Endothelial cell of umbilical vein (primary cell): ENCODE data around the gene ANGPTL2. TPM values are rescaled to one million over a fixed set of nuclear protein-coding genes. Genes with fewer than 3 reads are reported as not detected.

Source experiments
- BruUV-seq: library from RNA; stranded (reverse); fragments of 400-500 nt; replicated peaks from 2 replicates; lab custom pipeline; 2021; lab: Mats Ljungman, UMichigan
- CTCF ChIA-PET: fragments of 300-600, 350-600 bp; sonication (Branson Sonifier 250); formaldehyde crosslinking; loops from one replicate; lab custom pipeline; 2021; ENCODE audit warnings: antibody characterized with exemption, inconsistent platforms; lab: Charles Lee
- POLR2A ChIA-PET: fragments of 300-600, 350-600 bp; sonication (Branson Sonifier 250); formaldehyde crosslinking; loops from one replicate; lab custom pipeline; 2021; ENCODE audit warnings: antibody characterized with exemption, inconsistent platforms; lab: Charles Lee
- DNase-seq: peaks from one replicate; pipeline ENCODE4 v3.0.0-alpha.2; 2011; ENCODE audit warnings: low read depth, low spot score
- FAIRE-seq: peaks from 2 replicates; lab custom pipeline; 2011; peaks lifted over from hg19 to GRCh38; lab: Jason Lieb, UNC
- H2AFZ ChIP-seq: 2 replicates; pipeline ENCODE4 v1.6.0; 2012; ENCODE audit warnings: low read depth, low read length, control low read depth, inconsistent platforms
- H3K27ac ChIP-seq: 2 replicates; pipeline ENCODE4 v1.5.1; 2011; ENCODE audit warnings: low read depth, mild to moderate bottlenecking, control low read depth, low read length, moderate library complexity; ENCODE audit not compliant: insufficient read depth
- H3K27me3 ChIP-seq, 2 experiments: 2 replicates each; pipeline versions ENCODE4 v1.6.0 to v1.6.1; 2011; ENCODE audit warnings: low read length in 2 of 2, mixed read lengths in 1 of 2; ENCODE audit not compliant: control insufficient read depth in 2 of 2, insufficient read depth in 2 of 2
- H3K36me3 ChIP-seq, 2 experiments: 2 replicates in 1 of 2; 3 replicates in 1 of 2; pipeline ENCODE4 v1.5.1; 2011; ENCODE audit warnings: low read length in 2 of 2, mild to moderate bottlenecking in 1 of 2, moderate library complexity in 1 of 2; ENCODE audit not compliant: control insufficient read depth in 2 of 2, insufficient read depth in 2 of 2; ENCODE audit errors: extremely low read depth in 1 of 2
- H3K4me1 ChIP-seq: 3 replicates; pipeline ENCODE4 v1.5.1; 2011; ENCODE audit warnings: mild to moderate bottlenecking, low read length; ENCODE audit not compliant: control insufficient read depth, insufficient read depth; ENCODE audit errors: extremely low read depth
- H3K4me2 ChIP-seq: 2 replicates; pipeline ENCODE4 v1.6.1; 2011; ENCODE audit warnings: low read length, control low read depth, mixed read lengths; ENCODE audit not compliant: insufficient read depth
- H3K4me3 ChIP-seq, 3 experiments: fragments of 200-600 bp in 1 of 3; sonication (generic), shearing (Covaris generic) in 1 of 3; replicated peaks in 1 of 3; 2 replicates each; pipeline ENCODE4 v1.5.1; 2011 to 2016; ENCODE audit warnings: control low read depth in 3 of 3, low read length in 3 of 3, mild to moderate bottlenecking in 2 of 3, inconsistent platforms in 1 of 3, low read depth in 1 of 3, moderate library complexity in 1 of 3; ENCODE audit not compliant: insufficient read depth in 1 of 3
- H3K79me2 ChIP-seq: 2 replicates; pipeline ENCODE4 v1.6.0; 2012; ENCODE audit warnings: low read length, inconsistent platforms; ENCODE audit not compliant: control insufficient read depth, insufficient read depth
- H3K9ac ChIP-seq: replicated peaks from 2 replicates; pipeline ENCODE3; 2011; ENCODE audit warnings: low read length, control low read depth; ENCODE audit not compliant: insufficient read depth; ENCODE audit errors: extremely low read depth
- H3K9me1 ChIP-seq: replicated peaks from 3 replicates; pipeline ENCODE4 v1.6.0; 2011; ENCODE audit warnings: mild to moderate bottlenecking, low read length; ENCODE audit not compliant: control insufficient read depth, insufficient read depth; ENCODE audit errors: extremely low read depth
- H3K9me3 ChIP-seq: replicated peaks from 2 replicates; pipeline ENCODE4 v1.5.1; 2012; ENCODE audit warnings: low read length, inconsistent platforms; ENCODE audit not compliant: control insufficient read depth, insufficient read depth
- H4K20me1 ChIP-seq: replicated peaks from 2 replicates; pipeline ENCODE3; 2011; ENCODE audit warnings: mild to moderate bottlenecking, low read length; ENCODE audit not compliant: control insufficient read depth, insufficient read depth; ENCODE audit errors: extremely low read depth
- CTCF ChIP-seq, 2 donors: IDR thresholded peaks; 1 replicate in 1 of 2; 2 replicates in 1 of 2; pipeline ENCODE4 v1.5.1; 2011; ENCODE audit warnings: low read length in 2 of 2, mild to moderate bottlenecking in 2 of 2, moderate library complexity in 2 of 2, control low read depth in 1 of 2, inconsistent platforms in 1 of 2, low read depth in 1 of 2; ENCODE audit not compliant: insufficient read depth in 1 of 2; ENCODE audit errors: extremely low read depth in 1 of 2
- EZH2 ChIP-seq: IDR thresholded peaks from 2 replicates; pipeline ENCODE4 v1.6.1; 2012; ENCODE audit warnings: borderline replicate concordance, low read depth, mild to moderate bottlenecking, moderate library complexity, low read length, inconsistent platforms; ENCODE audit not compliant: severe bottlenecking
- FOS ChIP-seq: IDR thresholded peaks from 2 replicates; pipeline ENCODE4 v1.6.1; 2011; ENCODE audit warnings: mild to moderate bottlenecking, low read length, moderate library complexity, borderline replicate concordance; ENCODE audit not compliant: insufficient read depth
- GATA2 ChIP-seq: IDR thresholded peaks from 2 replicates; pipeline ENCODE4 v1.7.0; 2011; ENCODE audit warnings: low read depth, mild to moderate bottlenecking, moderate library complexity, mixed read lengths, low read length; ENCODE audit not compliant: insufficient read length, insufficient read depth
- JUN ChIP-seq: IDR thresholded peaks from 2 replicates; pipeline ENCODE4 v1.6.1; 2011; ENCODE audit warnings: borderline replicate concordance, low read depth; ENCODE audit not compliant: insufficient read length, insufficient read depth
- MAX ChIP-seq: IDR thresholded peaks from 2 replicates; pipeline ENCODE4 v1.6.1; 2011; ENCODE audit not compliant: insufficient read depth, insufficient read length
- MYC ChIP-seq: IDR thresholded peaks from one replicate; pipeline ENCODE4 v1.6.1; 2011; ENCODE audit warnings: mild to moderate bottlenecking, low read depth, low read length
- POLR2A ChIP-seq: IDR thresholded peaks from 2 replicates; pipeline ENCODE4 v1.6.1; 2012; ENCODE audit warnings: low read depth, mild to moderate bottlenecking, control low read depth, low read length
- POLR2AphosphoS5 ChIP-seq: IDR thresholded peaks from 2 replicates; pipeline ENCODE4 v1.6.1; 2012; ENCODE audit warnings: low read depth, mild to moderate bottlenecking, control low read depth, low read length, moderate library complexity; ENCODE audit not compliant: insufficient read depth
- dilution Hi-C: fragments of 300-500 bp; cut with MboI; formaldehyde crosslinking; loops from one replicate; pipeline ENCODE4 v1.15.0; 2019; ENCODE audit warnings: low sequenced_read_pairs; ENCODE audit not compliant: extremely low pct_ligation_motif_present
- intact Hi-C: fragments of 100-400 bp; cut with micrococcal nuclease; formaldehyde crosslinking; loops from one replicate; pipeline ENCODE4 v1.10.0; 2022
- polyA plus RNA-seq, 4 experiments: library from polyadenylated mRNA; depleted of rRNA in 3 of 4; stranded (reverse) in 3 of 4; unstranded in 1 of 4; fragments of >200 nt; gene quantifications; 2 replicates each; pipeline versions ENCODE4 v1.2.1 to v1.2.3, GENCODE V29; 2011 to 2012; ENCODE audit warnings: missing spikeins in 1 of 4
- total RNA-seq: library from RNA; stranded (reverse); gene quantifications from 2 replicates; pipeline ENCODE4 v1.2.3, GENCODE V29; 2021

The ANGPTL2 gene
- total and polyA plus RNA-seq, 2 donors (not counting 3 experiments of a cell fraction or from before 2014, with no cell fraction given): 15.1 to 24.5 TPM

GRCh38 chr9:127129073-127129717, 6.8 kb upstream of the ANGPTL2 start:
- no TSS peak for BruUV-seq
- no peaks in the 10 kb centered on the region for H3K36me3 ChIP-seq
- H3K9me3 ChIP-seq: no peaks in the 10 kb centered on the region
- H2AFZ ChIP-seq: no peak overlapping the region
- ChIA-PET POLR2A (no interaction called here), CTCF (interaction anchor here (1.0 kb wide), 1 partner anchor 33 kb away, joined by 3 read pairs; no protein-coding TSS in a partner anchor)
- no peaks in the 10 kb centered on the region for H3K9me1 ChIP-seq
- H3K4me2 ChIP-seq: no peak overlapping the region
- H3K79me2 ChIP-seq: no peaks in the 10 kb centered on the region
- no peak overlapping the region for H3K27ac ChIP-seq
- no peaks in the 10 kb centered on the region for H3K4me1 ChIP-seq
- H3K27me3 ChIP-seq: peaks cover 1 to 2% of the 10 kb centered on the region in 2 experiments
- TF ChIP-seq POLR2A (no peak), CTCF (IDR thresholded peaks at IDR 0.05; ENCODE audit: extremely low read depth in 1 of 2, insufficient read depth in 1 of 2, low read depth in 1 of 2, low read length in 2 of 2) (no peak), GATA2 (no peak), EZH2 (no peak), MYC (no peak), POLR2AphosphoS5 (no peak), JUN (no peak), FOS (no peak), MAX (no peak)
- intact Hi-C loops: no loop called here
- no peak overlapping the region for H3K9ac ChIP-seq
- FAIRE-seq (no peak), DNase-seq (no peak)
- H4K20me1 ChIP-seq: no peaks in the 10 kb centered on the region
- H3K4me3 ChIP-seq: no peak overlapping the region
- dilution Hi-C loops: no loop called here
